ENCODE results near the gene KDM4B.
"Not testable (repeated sequence)": the region's sequence is repeated elsewhere in the genome, so short reads cannot be mapped to it uniquely, and the experiment has no call there.

Gene KDM4B

DNA sequence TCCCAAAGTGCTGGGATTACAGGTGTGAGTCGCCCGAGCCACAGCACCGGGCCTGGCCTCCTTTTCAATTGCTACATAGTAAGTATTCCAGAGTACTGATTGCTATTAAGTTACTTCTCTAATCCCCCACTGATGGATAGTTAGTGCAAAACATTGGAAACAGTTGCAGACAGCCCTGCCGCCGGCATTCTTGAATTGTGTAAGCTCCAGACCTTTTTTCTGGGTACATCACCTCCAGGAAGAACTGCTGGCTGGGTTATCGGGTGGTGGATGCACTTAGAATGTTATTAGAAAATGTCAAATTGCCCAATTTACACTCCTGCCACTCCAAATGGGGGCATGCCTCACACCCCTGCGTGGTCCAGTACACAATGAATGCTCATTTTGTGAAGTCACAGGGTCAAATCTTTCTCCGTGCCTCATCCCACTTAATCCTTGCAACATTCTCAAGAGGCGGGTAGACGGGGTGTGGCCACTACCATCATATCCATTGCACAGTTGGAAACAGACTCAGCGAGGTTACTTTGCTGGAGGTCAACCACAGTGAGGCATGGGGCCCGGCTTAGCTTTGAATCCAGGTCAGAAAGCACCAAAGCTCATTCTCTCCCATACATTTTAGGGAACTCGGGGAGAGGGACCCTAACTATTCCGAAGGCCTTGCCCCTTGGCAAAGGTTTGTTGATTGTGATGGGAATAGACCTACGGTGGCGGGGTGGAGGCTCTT lies 1.0 kb upstream of the KDM4B start:
- no peak for DNase-seq (ENCODE audit: low read depth)

DNA sequence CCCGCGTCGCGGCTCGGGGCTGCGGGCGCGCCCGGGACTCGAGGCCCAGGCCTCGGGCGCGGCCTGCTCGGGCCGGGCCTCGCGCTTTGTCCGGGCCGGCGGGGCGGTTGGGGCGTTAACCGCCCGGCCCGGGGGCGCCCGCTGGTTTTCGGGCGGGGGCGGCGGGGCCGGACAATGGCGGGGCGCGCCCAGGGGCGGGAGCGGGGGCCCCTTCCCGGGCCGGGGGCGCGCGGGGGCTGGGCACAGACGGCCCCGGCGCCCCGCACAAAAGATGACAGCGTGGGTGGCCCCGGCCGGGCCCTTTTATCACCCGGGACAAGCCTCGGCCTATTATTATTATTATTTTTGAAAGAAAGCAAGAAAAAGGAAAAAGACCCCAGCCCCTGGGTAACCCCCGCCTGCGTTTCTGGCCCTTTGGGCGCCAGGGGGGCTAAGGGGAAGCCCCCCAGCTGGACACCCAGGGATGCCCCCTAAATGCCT lies 419 bp downstream of the KDM4B start:
- DNase-seq (ENCODE audit: low read depth): no peak

DNA sequence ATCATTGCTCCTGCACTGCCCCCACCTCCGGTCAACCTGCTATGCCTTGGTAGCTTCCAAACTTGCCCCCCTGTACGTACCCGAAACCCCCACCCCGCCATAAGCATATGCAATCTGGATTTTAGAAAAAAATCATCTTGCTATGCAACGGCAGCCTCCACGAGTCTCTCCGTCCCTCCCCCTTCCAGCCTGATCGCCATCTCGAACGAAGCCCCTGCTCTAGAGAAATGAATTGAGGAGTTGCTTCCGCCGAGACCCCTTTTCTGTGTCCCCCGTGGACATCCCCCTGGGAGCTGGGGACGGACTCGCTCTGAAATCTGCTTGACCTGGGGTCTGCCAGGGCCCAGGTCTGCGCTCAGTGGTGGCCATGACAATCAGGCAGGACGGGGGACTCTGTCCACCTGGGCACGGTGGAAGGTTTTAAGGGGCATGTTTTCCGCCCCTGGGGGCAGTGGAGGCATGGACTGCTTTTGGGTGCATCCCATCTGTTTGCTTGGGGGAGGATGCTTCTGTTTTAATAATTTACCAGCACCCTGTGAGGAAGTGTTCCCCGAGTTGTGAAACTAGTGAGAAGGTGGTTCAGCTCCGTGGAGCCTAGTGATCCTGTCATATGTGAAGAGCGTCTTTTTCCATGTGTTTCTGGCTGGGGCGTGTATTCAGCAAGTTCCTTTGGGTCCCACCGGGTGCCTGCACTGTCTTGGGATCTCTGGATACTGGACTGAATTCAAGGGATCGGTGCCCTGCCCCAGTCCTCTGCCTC lies 1.0 kb downstream of the KDM4B start:
- DNase-seq (ENCODE audit: low read depth): no peak

DNA sequence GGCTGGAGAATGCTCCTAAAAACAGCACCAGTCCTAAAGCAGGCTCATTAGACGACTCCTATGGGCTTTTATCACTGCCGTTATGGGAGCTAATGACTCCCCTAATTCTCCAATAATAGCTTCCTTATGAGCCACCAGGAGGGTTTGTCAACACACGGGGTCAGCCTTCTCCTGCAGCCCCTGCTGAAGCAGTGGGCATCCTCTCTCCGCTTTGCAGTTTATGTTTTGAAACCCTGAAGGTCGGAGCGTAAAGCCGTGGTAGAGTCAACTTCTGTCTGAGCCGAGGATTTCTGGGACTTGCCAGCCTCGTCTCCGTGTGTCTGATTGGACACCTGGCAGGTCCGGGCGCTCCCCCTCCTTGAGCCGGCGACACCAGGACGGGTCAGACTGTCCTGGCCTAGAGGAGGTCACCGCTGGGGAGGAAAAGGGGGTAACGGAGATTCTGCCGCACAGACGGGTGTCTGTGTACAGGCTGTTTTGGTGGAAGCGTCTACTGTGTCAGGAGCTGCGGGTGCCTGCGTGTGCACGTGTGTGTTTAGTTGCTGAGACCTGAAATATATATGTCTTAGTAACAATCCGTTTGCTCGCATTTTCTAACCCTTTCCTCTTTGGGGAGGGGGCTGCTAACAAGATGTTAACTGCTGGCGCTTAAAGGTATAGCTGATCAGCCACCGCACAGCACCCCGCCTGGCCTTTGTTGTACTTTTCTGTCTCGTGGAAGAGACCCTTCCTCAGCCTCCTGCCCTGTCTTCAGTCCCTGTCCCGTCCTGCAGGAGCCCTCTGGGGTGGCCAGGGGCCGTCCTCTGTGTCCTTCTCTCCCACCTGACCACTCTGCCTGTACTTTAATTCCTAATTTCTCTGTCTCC lies 1.9 kb downstream of the KDM4B start:
- no peak for DNase-seq (ENCODE audit: low read depth)

DNA sequence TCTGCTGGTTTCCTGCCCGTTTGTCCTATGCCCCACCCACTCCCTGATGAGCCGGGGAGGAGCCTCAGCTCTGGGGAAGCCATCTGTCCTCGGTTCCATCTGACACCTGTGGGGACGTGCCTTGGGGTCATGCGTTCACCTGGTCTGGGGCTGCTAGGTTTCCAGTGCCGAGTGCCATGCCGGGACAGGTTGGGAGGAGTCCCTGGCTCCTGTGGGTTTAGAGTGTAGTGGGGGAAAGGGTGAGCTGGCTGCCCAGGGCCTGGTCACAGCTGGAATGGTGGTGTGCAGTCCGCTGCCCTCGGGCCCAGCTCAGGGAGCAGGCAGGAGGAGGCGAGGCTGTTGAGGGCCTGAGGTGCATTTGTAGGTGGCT lies 2.5 kb downstream of the KDM4B start:
- DNase-seq (ENCODE audit: low read depth): no peak

DNA sequence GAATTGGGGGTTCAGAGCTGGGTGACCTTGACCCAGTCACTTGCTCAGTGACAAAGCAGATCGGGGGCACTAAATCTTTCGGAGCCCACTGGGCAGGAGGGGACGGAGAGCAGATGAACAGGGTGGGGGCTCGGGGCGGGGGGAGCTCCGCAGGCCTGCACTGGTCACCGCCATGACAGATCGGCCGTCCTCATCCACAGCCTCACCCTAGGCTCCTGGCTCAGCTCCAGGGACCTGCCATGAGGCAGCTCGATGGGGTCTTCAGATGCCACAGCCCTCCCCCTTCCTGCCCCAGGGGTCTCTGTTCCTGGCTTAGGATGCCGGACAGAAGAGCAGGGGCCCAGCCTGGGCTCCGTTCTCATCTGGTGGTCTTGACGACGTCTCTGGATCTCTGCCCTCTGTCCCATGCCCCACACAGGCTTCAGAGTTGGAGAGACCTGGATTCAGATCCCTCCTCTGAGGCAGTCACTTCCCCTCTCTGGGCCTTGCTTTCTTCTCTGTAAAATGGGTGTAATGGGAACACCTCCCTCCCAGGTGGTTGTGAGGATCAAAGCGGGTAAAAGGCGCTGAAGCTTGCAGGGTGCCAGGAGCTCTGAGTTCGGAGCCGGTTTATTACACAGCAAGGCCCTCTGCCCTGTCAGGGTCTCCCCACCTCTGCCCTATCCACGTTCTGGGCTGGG lies 3.0 kb downstream of the KDM4B start:
- no peak for DNase-seq (ENCODE audit: low read depth)

DNA sequence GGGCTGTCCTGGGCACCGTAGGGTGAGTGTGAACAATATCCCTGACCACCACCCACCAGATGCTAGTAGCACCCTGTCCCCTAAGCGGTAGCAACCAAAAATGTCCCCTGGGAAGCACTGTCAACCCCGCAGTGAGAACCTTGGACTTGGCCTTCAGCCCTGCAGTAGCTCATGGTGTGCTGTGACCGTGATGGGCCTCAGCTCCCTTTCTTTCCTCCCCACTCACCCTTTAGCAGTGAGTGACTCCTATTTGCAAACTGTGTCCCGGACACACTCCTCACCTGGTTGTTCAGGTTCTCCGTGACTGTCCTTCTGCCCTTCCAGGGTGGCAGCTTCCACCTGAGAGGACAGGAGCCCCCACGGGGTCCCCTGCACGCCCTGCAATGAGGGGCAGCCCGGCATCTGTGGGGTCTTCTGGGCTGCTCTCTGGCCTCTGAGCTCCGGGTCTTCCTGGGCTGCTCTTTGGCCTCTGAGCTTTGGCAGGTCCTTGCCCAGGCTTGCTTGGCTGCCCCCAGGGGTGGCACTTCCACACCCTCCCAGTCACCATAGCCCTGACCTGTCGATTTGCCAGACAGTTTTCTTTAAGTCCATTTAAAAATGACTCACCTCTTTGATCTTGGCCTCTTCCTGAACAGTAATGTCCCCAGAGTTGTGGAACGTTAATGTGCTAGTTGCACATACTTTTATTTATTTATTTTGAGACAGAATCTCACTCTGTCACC lies 3.8 kb downstream of the KDM4B start:
- no peak for DNase-seq (ENCODE audit: low read depth)

DNA sequence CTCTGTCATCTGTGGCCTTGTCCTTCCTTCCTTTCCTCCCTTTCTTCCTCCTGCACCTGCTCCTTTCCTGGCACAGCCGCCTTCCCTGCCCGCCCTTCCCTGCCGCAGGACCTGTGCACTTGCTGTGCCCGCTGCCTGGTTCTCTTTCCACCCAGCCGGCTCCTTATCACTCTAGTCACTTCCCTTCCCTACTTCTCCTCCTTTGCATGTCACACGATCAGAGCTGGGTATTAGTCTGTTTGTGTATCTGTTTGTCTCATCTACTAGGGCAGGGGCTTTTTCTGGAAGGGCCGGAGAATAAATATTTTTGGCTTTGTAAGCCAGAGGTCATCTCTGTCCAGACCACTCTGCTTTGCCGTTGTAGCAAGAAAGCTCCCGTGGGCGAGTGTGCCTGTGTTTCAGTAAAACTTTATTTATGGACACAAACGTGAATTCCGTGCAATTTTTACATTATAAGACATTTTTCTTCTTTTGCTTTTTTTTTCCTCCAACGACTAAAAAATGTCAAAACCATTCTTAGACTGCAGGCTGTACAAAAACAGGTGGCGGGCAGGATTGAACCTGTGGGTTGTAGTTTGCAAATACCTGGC lies 6.1 kb downstream of the KDM4B start:
- no peak for DNase-seq (ENCODE audit: low read depth)

DNA sequence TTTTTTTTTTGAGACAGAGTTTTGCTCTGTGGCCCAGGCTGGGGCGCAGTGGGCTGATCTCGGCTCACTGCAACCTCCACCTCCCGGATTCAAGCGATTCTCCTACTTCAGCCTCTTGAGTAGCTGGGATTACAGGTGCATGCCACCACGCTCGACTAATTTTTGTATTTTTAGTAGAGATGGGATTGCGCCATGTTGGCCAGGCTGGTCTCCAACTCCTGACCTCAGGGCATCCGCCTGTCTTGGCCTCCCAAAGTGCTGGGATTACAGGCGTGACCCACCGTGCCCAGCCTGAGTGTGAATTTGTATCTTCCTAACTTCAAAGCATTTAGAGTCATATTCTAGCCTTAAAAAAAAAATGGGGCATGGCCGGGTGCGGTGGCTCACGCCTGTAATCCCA lies 6.7 kb downstream of the KDM4B start:
- not testable (repeated sequence) for DNase-seq (ENCODE audit: low read depth)

DNA sequence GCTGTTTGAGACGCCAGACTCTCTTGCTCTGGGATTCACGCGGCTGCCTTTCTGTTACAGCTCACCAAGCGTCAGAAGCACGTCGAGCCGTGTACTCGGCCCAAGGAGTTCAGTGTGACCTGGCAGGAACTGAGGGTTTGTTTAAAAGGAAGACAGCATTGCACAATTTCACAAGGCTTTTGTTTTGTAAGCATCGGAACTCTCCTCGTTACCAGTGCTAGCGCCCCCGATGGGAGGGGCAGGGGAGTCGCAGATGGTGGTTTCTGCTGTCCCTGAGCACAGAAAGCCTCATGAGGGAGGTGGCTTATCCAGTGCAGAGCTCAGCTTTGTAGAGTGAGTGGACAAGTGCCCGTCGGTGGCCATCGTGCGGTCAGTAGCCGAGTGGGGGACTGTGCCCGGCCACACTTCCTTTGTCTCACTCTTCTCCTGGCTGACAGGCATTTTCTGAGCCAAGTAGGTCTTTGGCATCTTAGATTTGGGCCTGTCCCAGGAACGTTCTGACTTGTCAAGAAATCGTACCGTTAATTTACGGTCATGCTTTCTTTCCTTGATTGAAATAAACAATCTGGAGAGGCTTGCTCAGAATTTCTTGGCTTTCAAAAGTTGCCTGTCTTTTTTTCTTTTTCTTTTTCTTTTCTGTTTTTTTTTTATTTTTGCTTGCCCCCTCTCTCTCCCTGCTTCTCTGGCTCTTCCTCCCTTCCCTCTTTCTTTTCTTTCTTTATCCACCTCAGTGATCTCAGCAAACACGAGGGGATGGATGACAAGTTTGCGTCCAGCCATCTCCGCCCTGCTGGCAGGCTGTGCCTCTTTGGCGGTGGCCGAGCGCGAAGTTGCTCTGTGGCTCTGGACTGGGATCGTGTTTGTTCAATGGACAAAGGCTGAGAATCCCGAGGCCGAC lies 7.7 kb downstream of the KDM4B start:
- DNase-seq (ENCODE audit: low read depth): peak; percentile 91

DNA sequence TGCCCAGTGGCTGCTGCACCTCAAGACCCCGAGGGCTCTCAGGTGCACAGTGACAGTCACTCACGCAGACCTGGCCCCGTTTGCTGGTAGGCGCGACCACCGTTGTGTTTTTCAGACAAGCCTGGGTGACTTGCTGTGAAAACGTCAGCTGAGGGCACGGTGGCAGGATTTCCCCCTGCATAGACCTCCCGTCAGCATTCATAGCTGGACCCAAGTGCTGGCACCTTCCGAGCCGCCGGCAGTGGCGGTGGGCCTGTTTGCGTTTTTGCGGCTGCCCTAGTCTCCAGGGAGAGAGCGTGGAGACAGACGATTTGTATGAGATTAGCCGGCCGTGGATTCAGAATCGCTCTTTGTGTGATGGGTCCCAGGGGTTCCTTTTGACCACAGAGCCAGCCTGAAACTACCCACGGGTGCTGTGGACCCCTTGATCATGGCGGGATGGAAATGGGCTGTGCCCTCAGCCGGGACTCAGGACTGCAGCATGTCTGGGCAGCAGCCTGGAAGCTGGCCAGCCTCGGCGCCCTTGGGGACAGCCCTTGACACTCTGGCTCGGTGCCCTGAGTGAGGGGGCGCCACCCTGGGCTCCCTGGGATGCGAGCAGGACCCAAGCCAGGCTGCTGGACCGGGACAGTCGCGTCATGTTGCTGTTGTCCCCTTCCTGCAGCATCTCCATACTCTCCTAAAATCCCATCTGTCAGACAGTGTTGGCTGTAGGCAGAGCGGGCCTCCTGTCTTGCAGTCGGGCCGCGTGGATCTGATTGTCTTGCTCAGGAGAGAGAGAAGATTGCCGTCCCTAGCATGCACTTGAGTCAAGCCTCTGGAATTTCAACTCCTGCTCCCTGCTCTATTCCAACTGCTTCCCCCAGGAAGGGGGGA lies 8.6 kb downstream of the KDM4B start:
- DNase-seq (ENCODE audit: low read depth): peak; percentile 65

DNA sequence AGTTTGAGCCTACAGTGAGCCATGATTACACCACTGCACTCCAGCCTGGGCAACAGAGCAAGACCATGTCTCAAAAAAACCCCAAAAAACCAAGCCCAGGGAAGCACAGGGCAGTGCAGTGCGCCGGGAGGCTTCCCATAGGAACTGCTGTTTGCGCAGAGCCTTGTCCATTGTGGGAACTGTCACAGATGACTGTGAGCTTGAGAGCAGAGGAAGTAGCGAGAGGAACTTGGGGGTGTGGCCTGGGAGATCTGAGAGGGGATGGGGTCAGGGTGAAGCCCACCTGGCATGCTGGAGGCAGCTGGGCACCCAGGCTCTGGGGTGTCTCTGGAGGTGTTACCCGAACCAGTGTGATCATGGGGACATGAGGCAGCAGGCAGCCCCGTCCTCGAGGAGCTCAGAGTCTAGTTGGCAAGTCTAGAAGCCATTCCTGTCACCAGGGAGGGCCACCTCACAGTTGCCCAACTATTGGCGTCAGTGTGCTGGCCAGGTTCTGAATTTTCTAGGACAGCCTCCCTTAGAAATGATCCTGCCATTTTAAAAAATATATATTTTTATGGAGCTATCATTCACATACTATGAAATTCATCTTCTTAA lies 10.4 kb downstream of the KDM4B start:
- no peak for DNase-seq (ENCODE audit: low read depth)

DNA sequence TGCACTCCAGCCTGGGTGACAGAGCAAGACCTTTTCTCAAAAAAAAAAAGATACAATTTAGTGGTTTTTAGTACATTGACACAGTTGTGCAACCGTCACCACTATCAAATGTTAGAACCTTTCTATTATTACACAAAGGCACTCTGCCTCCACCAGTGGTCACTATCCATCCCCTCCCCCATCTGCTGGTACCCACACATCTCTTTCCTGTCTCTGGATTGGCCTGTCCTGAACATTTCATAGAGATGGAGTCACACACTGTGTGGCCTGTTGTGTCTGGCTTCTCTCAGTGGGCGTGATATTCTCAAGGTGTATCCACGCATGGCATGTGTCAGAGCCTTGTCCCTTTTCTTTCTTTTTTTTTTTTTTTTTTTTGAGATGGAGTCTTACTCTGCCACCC lies 11.2 kb downstream of the KDM4B start:
- DNase-seq (ENCODE audit: low read depth): no peak

DNA sequence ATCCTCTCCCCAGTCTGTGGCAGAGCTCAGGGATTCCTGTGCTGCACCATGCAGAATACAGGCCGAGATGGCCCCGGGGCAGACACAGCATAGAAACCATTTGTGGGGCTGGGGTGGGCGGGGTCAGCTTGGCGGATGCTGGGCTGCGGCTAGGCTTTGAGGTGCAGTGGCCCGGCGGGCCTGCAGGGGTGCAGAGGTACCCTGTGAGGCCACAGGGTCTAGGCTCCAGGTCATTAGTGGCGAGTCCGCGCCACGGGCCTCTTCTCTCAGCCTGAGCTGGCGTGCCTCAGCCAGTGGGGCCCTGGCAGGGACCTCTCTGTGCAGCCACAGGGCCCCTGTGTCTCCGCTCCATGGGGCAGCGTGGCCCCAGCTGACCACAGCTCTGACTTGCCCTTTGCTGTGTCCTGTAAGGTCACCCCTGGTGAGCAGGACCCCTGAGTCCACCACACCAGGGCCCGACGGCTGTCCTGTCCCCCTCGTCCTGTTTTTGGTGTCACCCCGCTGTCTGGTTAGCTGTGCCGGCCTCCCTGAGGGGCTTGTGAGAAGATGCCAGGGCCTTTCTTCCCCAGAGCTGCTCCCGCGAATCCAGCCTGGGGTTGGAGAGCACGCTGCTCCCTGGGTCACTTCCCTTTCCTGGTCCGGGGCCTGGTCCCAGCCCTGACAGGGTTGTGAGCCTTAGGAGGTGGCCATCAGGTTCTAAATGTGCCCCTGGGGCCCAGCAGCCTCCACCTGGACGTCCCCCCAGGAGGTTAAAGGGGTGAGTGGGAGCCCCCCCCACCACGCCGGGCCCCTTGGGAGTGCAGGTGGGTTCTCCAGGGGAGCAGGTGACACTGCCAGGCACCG lies 12.1 kb downstream of the KDM4B start:
- DNase-seq (ENCODE audit: low read depth): no peak

DNA sequence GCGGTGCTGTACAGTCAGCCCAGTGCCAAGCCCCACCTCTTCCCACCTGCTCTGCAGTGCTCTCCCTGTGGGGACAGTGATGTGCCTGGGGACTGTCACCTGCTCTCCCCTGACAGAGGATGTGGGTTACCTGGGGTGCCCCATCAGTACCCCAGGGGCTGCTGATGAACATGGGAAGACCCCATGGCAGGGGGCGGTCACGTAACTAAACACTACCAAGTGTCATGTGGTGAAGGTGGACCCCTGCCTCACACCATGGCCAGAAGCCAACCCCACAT lies 12.7 kb downstream of the KDM4B start:
- DNase-seq (ENCODE audit: low read depth): no peak

DNA sequence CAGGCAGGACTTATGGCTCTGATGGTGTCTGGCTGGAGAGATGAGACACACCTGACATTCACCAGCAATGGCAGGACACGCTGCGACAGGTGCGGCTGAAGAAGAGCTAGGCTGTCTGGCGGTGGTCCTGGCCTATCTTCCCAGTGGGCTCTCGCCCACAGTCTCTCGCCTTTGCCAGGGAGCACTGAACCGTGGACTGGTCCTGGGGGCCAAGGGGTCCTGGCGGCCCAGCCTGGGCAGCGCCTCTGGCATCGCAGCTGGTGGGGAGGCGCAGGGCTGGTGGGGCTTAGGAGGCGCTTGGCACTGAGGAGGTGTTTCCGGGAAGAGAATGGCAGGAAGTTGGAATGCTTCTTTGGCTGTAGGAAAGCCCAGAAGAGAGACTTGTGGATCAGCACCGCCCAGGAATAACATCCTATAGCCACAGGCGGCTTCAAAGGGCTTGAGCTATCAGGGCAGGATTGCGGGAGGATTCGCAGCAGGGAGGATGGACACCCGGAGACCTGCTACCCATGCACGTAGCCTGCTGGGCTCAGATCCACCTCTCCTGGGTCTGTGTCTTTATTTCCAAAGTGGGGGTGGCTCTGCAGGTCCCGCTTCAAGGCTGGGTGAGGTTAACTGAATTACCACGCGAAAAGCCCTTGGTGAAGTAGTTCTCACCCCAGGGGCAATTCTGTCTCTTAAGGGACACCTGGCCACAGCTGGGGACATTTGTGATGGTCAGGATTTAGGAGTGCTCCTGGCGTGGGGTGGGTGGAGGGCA lies 14.6 kb downstream of the KDM4B start:
- no peak for DNase-seq (ENCODE audit: low read depth)

DNA sequence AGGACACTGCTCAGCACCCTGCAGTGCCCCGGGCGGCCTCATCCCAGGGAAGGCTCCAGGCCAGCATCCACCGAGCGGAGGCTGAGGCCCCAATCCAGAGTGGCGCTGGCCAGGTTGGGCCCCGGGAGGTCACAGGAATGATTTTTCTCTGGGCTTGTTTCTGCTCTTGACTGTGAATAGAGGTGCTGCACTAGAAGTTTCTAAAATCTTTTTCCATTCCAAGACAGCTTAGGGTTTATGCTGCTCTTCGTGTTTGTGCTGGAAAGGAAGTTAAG lies 15.1 kb downstream of the KDM4B start:
- DNase-seq (ENCODE audit: low read depth): no peak
